ENCODE data around the gene OSBPL2.

- TF ChIP-seq, protein P1, sequence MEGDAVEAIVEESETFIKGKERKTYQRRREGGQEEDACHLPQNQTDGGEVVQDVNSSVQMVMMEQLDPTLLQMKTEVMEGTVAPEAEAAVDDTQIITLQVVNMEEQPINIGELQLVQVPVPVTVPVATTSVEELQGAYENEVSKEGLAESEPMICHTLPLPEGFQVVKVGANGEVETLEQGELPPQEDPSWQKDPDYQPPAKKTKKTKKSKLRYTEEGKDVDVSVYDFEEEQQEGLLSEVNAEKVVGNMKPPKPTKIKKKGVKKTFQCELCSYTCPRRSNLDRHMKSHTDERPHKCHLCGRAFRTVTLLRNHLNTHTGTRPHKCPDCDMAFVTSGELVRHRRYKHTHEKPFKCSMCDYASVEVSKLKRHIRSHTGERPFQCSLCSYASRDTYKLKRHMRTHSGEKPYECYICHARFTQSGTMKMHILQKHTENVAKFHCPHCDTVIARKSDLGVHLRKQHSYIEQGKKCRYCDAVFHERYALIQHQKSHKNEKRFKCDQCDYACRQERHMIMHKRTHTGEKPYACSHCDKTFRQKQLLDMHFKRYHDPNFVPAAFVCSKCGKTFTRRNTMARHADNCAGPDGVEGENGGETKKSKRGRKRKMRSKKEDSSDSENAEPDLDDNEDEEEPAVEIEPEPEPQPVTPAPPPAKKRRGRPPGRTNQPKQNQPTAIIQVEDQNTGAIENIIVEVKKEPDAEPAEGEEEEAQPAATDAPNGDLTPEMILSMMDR (IDR thresholded peaks at IDR 0.05), result no peak
- TF ChIP-seq POLR2AphosphoS5 (IDR thresholded peaks at IDR 0.05; ENCODE audit: low read depth, low read length) (no peak), REST (IDR thresholded peaks at IDR 0.05; ENCODE audit: insufficient read depth in 1 of 2, low read depth in 2 of 2, low read length in 1 of 2) (no peak), SIN3A (IDR thresholded peaks at IDR 0.05; ENCODE audit: borderline replicate concordance, insufficient read depth, low read depth, low read length) (no peak)
Observed at GRCh38 chr20:62268228-62268900, 30.0 kb downstream of the OSBPL2 start.
